KMS-11 (cell line): ENCODE results near the gene GLIS1.

Experiments used
- H2AFZ ChIP-seq: fragments of 200-600 bp; sonication (generic); 2 replicates; pipeline ENCODE4 v1.6.1; 2016; ENCODE audit warnings: antibody characterized with exemption, mixed run types, low read depth
- H3K27ac ChIP-seq: fragments of 200-600 bp; sonication (generic); 2 replicates; pipeline ENCODE4 v1.6.1; 2016; ENCODE audit warnings: mild to moderate bottlenecking, mixed run types
- H3K27me3 ChIP-seq: fragments of 200-600 bp; sonication (generic); 2 replicates; pipeline ENCODE4 v1.6.1; 2017; ENCODE audit warnings: mild to moderate bottlenecking, low read depth, mixed run types, moderate library complexity; ENCODE audit not compliant: insufficient read depth
- H3K36me3 ChIP-seq: fragments of 200-600 bp; sonication (generic); 2 replicates; pipeline ENCODE4 v1.6.1; 2017; ENCODE audit warnings: mild to moderate bottlenecking, mixed run types; ENCODE audit not compliant: insufficient read depth
- H3K4me1 ChIP-seq: fragments of 200-600 bp; sonication (generic); 2 replicates; pipeline ENCODE4 v1.6.1; 2016; ENCODE audit warnings: mild to moderate bottlenecking, low read depth, mixed run types; ENCODE audit not compliant: poor library complexity, severe bottlenecking
- H3K4me2 ChIP-seq: fragments of 200-600 bp; sonication (generic); 2 replicates; pipeline ENCODE4 v1.7.0; 2016; ENCODE audit warnings: mild to moderate bottlenecking, mixed run types
- H3K4me3 ChIP-seq: fragments of 200-600 bp; sonication (generic); IDR thresholded peaks from 2 replicates; pipeline ENCODE4 v1.6.1; 2017; ENCODE audit warnings: low read depth, low read length, mixed read lengths; ENCODE audit not compliant: insufficient read depth
- H3K79me2 ChIP-seq: fragments of 200-600 bp; sonication (generic); 2 replicates; pipeline ENCODE4 v1.6.1; 2016; ENCODE audit warnings: low read depth, mixed run types; ENCODE audit not compliant: insufficient read depth
- H3K9ac ChIP-seq: fragments of 200-600 bp; sonication (generic); 2 replicates; pipeline ENCODE4 v1.6.1; 2016; ENCODE audit warnings: mild to moderate bottlenecking, mixed run types
- H4K20me1 ChIP-seq: fragments of 200-600 bp; sonication (generic); 2 replicates; pipeline ENCODE4 v1.6.1; 2016; ENCODE audit warnings: mild to moderate bottlenecking, mixed run types; ENCODE audit not compliant: insufficient read depth
- TF ChIP-seq, protein P1 (sequence below): fragments of 200-600 bp; sonication (generic); conservative IDR thresholded peaks from 2 replicates; pipeline ENCODE4 v1.6.1; 2017; ENCODE audit warnings: low read depth, mild to moderate bottlenecking, antibody characterized with exemption, low read length, moderate library complexity, mixed read lengths

The GLIS1 gene

DNA sequence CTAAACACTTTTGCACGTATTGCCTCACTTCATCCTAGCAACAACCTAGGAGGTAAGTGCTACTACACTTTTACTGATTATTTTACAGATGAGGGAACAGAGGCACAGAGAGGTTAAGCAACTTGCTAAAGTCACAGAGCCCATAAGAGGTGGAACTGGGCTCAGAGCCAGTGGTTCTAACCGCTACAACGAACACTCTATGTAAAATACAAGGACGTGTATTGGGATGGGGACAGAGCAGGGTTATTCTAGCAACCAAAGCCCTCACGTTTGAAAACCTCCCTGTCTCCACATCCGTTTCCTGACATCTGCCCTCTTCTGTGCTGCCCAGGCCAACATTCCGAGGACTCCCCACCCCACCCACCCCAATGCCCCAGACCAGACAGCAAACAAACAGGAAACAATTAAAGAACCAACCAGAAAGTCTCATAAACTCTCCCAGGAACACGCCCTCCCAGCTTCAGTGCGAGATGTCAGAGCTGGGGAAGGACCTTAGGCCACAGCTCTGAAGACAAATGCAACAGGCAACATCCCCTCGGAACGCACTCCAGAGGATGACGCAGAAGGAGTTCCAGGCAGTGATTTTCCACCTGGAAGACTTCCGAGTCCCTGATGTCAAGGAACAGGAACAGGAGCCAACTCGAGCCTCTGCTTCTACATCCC lies 41.1 kb downstream of the GLIS1 start:
- Histone ChIP-seq H3K4me1 (no peaks in the 10 kb centered on the region), H3K79me2 (no peaks in the 10 kb centered on the region), H2AFZ (no peak overlapping the region), H3K4me2 (no peak overlapping the region), H4K20me1 (no peaks in the 10 kb centered on the region), H3K27ac (no peak overlapping the region), H3K4me3 (no peak overlapping the region), H3K36me3 (no peaks in the 10 kb centered on the region), H3K27me3 (no peaks in the 10 kb centered on the region), H3K9ac (no peak overlapping the region)
- TF ChIP-seq, protein P1, sequence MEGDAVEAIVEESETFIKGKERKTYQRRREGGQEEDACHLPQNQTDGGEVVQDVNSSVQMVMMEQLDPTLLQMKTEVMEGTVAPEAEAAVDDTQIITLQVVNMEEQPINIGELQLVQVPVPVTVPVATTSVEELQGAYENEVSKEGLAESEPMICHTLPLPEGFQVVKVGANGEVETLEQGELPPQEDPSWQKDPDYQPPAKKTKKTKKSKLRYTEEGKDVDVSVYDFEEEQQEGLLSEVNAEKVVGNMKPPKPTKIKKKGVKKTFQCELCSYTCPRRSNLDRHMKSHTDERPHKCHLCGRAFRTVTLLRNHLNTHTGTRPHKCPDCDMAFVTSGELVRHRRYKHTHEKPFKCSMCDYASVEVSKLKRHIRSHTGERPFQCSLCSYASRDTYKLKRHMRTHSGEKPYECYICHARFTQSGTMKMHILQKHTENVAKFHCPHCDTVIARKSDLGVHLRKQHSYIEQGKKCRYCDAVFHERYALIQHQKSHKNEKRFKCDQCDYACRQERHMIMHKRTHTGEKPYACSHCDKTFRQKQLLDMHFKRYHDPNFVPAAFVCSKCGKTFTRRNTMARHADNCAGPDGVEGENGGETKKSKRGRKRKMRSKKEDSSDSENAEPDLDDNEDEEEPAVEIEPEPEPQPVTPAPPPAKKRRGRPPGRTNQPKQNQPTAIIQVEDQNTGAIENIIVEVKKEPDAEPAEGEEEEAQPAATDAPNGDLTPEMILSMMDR, result no peak

- H4K20me1 ChIP-seq, result no peaks in the 10 kb centered on the region
- no peak overlapping the region for H3K9ac ChIP-seq
- no peak overlapping the region for H3K4me2 ChIP-seq
- no peaks in the 10 kb centered on the region for H3K36me3 ChIP-seq
- no peak overlapping the region for H3K27ac ChIP-seq
- H3K4me3 ChIP-seq, result no peak overlapping the region
- no peaks in the 10 kb centered on the region for H3K79me2 ChIP-seq
- no peaks in the 10 kb centered on the region for H3K4me1 ChIP-seq
- TF ChIP-seq, protein P1, result no peak
- H3K27me3 ChIP-seq, result no peaks in the 10 kb centered on the region
- no peak overlapping the region for H2AFZ ChIP-seq
These were observed 42.0 kb downstream of the GLIS1 start for GRCh38 chr1:53696990-53697389.

- H3K27ac ChIP-seq, result no peak overlapping the region
- TF ChIP-seq, protein P1, result no peak
- H3K4me1 ChIP-seq, result no peaks in the 10 kb centered on the region
- no peak overlapping the region for H3K9ac ChIP-seq
- no peaks in the 10 kb centered on the region for H3K27me3 ChIP-seq
- no peak overlapping the region for H3K4me3 ChIP-seq
- H2AFZ ChIP-seq, result no peak overlapping the region
- H3K79me2 ChIP-seq, result no peaks in the 10 kb centered on the region
- H3K36me3 ChIP-seq, result no peaks in the 10 kb centered on the region
- H4K20me1 ChIP-seq, result no peaks in the 10 kb centered on the region
- no peak overlapping the region for H3K4me2 ChIP-seq
These were observed 42.4 kb downstream of the GLIS1 start for GRCh38 chr1:53696571-53696970.

DNA sequence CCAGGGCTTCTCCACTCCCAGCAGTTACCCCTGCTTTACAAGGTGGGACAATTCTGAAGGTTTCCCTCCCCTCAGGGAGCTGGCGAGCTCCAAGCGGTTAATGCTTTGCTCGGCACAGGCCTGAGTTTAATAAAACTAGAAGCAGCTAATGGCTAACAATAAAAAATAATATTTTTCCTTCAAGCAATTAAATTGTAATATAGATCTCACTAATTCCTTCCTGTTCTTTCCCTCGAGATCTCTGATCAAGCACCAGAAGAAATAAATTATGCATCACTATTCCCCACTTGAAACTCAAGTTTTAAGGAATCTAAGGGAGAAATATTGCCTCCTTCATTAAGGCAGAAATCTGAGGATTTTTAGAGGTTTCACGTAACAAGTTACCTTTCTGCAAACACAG lies 42.9 kb downstream of the GLIS1 start:
- no peaks in the 10 kb centered on the region for H3K36me3 ChIP-seq
- H3K9ac ChIP-seq, result no peak overlapping the region
- no peak overlapping the region for H2AFZ ChIP-seq
- no peak overlapping the region for H3K4me3 ChIP-seq
- H3K79me2 ChIP-seq, result no peaks in the 10 kb centered on the region
- no peaks in the 10 kb centered on the region for H3K27me3 ChIP-seq
- H3K4me2 ChIP-seq, result no peak overlapping the region
- TF ChIP-seq, protein P1, result no peak
- no peak overlapping the region for H3K27ac ChIP-seq
- H3K4me1 ChIP-seq, result no peaks in the 10 kb centered on the region
- no peaks in the 10 kb centered on the region for H4K20me1 ChIP-seq
